SK-N-SH (cell line): ENCODE measurements around the gene BIRC3.

Experiments used
- CTCF ChIP-seq: fragments of 200-600 bp; sonication (generic); IDR thresholded peaks from 2 replicates; pipeline ENCODE4 v1.6.1; 2017; ENCODE audit warnings: antibody characterized with exemption, mild to moderate bottlenecking, moderate library complexity
- EP300 ChIP-seq, 2 experiments: IDR thresholded peaks; 2 replicates each; pipeline versions ENCODE4 v1.4.0 to v1.6.1; 2012; ENCODE audit warnings: borderline replicate concordance in 1 of 2, low read depth in 1 of 2, low read length in 1 of 2
- EZH2phosphoT487 ChIP-seq: fragments of 200-600 bp; sonication (generic); IDR thresholded peaks from 2 replicates; pipeline ENCODE4 v1.6.1; 2017; ENCODE audit warnings: low read depth, mixed run types, mild to moderate bottlenecking, antibody characterized with exemption, moderate library complexity, borderline replicate concordance
- FOXM1 ChIP-seq: IDR thresholded peaks from 2 replicates; pipeline ENCODE4 v1.4.0; 2012; ENCODE audit warnings: low read depth, mild to moderate bottlenecking
- GABPA ChIP-seq: IDR thresholded peaks from 2 replicates; pipeline ENCODE4 v1.4.0; 2012; ENCODE audit warnings: low read depth, mild to moderate bottlenecking
- JUND ChIP-seq: IDR thresholded peaks from 2 replicates; pipeline ENCODE4 v1.4.0; 2012
- MEF2A ChIP-seq: IDR thresholded peaks from 2 replicates; pipeline ENCODE4 v1.4.0; 2012; ENCODE audit warnings: low read depth, borderline replicate concordance
- NRF1 ChIP-seq: IDR thresholded peaks from 2 replicates; pipeline ENCODE4 v1.6.1; 2012; ENCODE audit warnings: low read depth, mild to moderate bottlenecking, low read length
- POLR2AphosphoS5 ChIP-seq: IDR thresholded peaks from 2 replicates; pipeline ENCODE4 v1.6.1; 2012; ENCODE audit warnings: low read depth, low read length
- RCOR1 ChIP-seq: fragments of 150-350 bp; IDR thresholded peaks from 2 replicates; pipeline ENCODE4 v1.6.1; 2017; ENCODE audit warnings: antibody characterized with exemption, low read length
- REST ChIP-seq: IDR thresholded peaks from 2 replicates; pipeline ENCODE4 v1.6.1; 2012; ENCODE audit warnings: mild to moderate bottlenecking, low read depth, low read length, moderate library complexity
- TEAD4 ChIP-seq: IDR thresholded peaks from 2 replicates; pipeline ENCODE4 v1.4.0; 2012; ENCODE audit warnings: mild to moderate bottlenecking, borderline replicate concordance; ENCODE audit not compliant: insufficient read depth
- USF2 ChIP-seq: fragments of 150-350 bp; IDR thresholded peaks from 2 replicates; pipeline ENCODE4 v1.6.1; 2017; ENCODE audit warnings: antibody characterized with exemption, low read length, low read depth, borderline replicate concordance

- TF ChIP-seq GABPA (no peak), CTCF (no peak), TEAD4 (no peak), RCOR1 (no peak), USF2 (no peak), REST (no peak), EP300 (IDR thresholded peaks at IDR 0.05; ENCODE audit: borderline replicate concordance in 1 of 2, low read depth in 1 of 2, low read length in 1 of 2) (no peak), JUND (no peak), EZH2phosphoT487 (no peak), MEF2A (no peak), POLR2AphosphoS5 (no peak), NRF1 (no peak), FOXM1 (no peak)
Measured at GRCh38 chr11:102312667-102313066, 4.6 kb upstream of the BIRC3 start.
